GM13977 (cell line): Measurements from ENCODE around the gene ARMC10.
"Not testable (repeated sequence)": the region's sequence is repeated elsewhere in the genome, so short reads cannot be mapped to it uniquely, and the experiment has no call there.

Experiments used
- DNase-seq: peaks from one replicate; pipeline ENCODE4 v3.0.0; 2012; ENCODE audit warnings: low spot score
- CTCF ChIP-seq: IDR thresholded peaks from 2 replicates; pipeline ENCODE4 v1.5.1; 2012; ENCODE audit warnings: mild to moderate bottlenecking, control low read depth; ENCODE audit not compliant: insufficient read depth; ENCODE audit errors: extremely low read depth, missing control alignments
- in situ Hi-C: fragments of 300-500 bp; cut with MboI; formaldehyde crosslinking; loops from one replicate; pipeline ENCODE4 v1.12.0; 2022; ENCODE audit warnings: low sequenced_read_pairs, low pct_unique_long_range_greater_than_20kb, mixed read lengths, inconsistent platforms; ENCODE audit not compliant: unreplicated experiment

The ARMC10 gene

DNA sequence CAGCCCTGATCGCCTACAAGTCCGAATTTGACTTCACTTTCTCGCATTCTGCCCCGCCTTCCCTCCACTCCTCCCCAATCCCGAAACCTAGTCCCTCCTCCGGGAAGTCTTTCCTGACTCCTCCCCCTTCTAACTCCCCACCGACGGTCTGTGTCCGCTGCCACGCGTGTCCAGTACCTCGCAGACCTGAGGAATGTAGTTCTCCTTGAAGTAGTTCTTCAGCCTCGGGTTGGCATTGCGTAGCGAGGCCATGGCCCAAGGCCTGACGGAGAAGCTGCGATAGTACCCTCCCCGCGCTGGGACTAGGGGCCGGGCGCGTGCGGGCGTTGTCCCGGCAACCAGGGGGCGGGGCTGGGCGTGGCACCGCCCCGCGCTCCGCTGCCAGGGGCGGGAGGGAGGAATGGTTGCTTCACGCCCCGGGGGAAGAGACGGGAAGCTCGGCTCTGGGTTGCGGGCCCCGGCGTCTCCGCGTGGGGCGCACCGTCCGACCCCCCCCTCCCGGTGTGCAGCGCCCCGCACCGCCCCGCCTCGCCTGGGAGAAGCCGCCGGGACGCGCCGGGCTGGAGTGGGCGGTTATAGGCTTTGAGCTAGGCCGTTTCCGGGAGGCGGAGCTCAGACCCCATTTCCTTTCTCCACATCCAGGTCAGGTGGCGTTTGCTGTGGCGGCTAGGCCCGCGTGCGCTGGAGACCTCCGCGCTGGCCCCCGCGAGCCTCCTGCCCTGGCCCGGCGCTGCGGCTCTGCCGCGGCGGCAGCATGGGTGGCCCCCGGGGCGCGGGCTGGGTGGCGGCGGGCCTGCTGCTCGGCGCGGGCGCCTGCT lies at the start of gene ARMC10, which contains the start of gene FBXL13:
Gene ARMC10, plus strand, starts transcription at position 622 of the 818 bp plus-strand sequence. Its CDS starts 133 bp downstream, at position 755.
Gene FBXL13, minus strand, starts transcription at position 278 of the 818 bp plus-strand sequence.
- no peak for TF ChIP-seq CTCF
- in situ Hi-C loops: loop anchor here (25.0 kb wide), 1 partner anchor 312 kb away; no protein-coding TSS in a partner anchor
- peak; percentile 92 for DNase-seq

GRCh38 chr7:103025341-103025740 lies 49.6 kb upstream of the ARMC10 start:
- no peak for DNase-seq
- TF ChIP-seq CTCF: no peak
- in situ Hi-C loops: no loop called here

GRCh38 chr7:103031024-103031423 lies 43.9 kb upstream of the ARMC10 start:
- in situ Hi-C loops: no loop called here
- DNase-seq: no peak
- TF ChIP-seq CTCF: no peak

DNA sequence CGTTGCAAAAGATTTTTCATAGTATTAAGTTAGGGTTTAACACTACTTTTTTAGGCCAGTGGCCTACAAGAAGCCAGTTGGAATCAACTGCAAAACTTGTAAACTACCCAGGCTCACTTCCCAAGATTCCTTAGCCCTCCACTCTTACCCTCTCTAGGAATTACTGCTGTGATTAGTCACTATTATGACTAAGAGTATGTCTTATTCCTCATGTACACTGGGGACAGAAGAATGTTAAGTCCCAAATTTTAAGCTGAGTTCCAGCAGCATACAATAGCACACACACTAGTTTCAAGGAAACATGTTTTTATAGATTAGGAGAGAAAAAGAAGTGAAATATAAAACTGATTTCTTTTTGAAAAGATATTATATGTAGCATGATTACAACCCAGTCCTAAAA lies 43.2 kb upstream of the ARMC10 start:
- TF ChIP-seq CTCF: no peak
- DNase-seq: no peak
- in situ Hi-C loops: no loop called here

GRCh38 chr7:103034318-103034717 lies 40.6 kb upstream of the ARMC10 start:
- in situ Hi-C loops: not testable (repeated sequence)

DNA sequence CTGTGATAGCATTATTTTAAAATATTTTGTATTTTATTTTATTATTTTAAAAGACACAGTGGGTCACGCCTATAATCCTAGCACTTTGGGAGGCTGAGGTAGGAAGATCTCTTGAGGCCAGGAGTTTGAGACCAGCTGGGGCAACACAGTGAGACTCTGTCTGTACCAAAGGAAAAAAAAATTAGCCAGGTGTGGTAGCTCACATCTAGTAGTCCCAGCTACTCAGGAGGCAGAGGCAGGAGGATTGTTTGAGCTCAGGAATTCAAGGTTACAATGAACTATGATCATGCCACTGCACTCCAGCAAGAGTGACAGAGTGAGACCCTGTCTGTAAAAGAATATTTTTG lies 37.5 kb upstream of the ARMC10 start:
- no peak for TF ChIP-seq CTCF
- no peak for DNase-seq
- in situ Hi-C loops: no loop called here

More at GRCh38 chr7:103034318-103034717, 40.6 kb upstream of the ARMC10 start:
- not testable (repeated sequence) for DNase-seq

DNA sequence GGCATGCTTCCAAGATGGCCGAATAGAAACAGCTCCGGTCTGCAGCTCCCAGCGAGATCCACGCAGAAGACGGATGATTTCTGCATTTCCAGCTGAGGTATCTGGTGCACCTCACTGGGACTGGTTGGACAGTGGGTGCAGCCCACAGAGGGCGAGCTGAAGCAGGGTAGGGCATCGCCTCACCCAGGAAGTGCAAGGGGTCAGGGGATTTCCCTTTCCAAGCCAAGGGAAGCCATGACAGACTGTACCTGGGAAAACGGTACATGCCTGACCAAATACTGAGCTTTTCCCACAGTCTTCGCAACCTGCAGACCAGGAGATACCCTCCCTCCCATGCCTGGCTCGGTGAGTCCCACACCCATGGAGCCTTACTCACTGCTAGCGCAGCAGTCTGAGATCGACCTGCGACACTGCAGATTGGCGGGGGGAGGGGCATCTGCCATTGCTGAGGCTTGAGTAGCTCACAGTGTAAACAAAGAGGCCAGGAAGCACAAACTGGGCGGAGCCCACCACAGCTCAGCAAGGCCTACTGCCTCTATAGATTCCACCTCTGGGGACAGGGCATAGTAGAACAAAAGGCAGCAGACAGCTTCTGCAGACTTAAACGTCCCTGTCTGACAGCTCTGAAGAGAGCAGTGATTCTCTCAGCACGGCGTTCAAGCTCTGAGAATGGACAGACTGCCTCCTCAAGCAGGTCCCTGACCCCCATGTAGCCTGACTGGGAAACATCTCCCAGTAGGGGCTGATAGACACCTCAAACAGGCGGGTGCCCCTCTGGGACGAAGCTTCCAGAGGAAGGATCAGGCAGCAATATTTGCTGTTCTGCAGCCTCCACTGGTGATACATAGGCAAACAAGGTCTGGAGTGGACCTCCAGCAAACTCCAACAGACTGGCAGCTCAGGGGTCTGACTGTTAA lies 36.9 kb upstream of the ARMC10 start:
- in situ Hi-C loops, DNase-seq: not testable (repeated sequence)

DNA sequence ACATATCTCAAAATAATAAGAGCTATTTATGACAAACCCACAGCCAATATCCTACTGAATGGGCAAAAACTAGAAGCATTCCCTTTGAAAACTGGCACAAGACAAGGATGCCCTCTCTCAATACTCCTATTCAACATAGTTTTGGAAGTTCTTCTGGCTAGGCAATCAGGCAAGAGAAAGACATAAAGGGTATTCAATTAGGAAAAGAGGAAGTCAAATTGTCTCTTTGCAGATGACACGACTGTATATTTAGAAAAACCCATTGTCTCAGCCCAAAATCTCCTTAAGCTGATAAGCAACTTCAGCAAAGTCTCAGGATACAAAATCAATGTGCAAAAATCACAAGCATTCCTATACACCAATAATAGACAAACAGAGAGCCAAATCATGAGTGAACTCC lies 33.1 kb upstream of the ARMC10 start:
- DNase-seq, in situ Hi-C loops: not testable (repeated sequence)
